PC-3 (cell line): Measurements from ENCODE around the gene HOXD10. TPM values are rescaled to one million over a fixed set of nuclear protein-coding genes. Genes with fewer than 3 reads are reported as not detected.

Source experiments
- ATAC-seq: fragments of 200-7000 bp; cut with Tn5 transposase; 2 replicates; pipeline ENCODE4 v1.9.1; 2020; ENCODE audit warnings: mild to moderate bottlenecking, moderate library complexity
- BruUV-seq: library from RNA; stranded (reverse); fragments of 400-500 nt; replicated peaks from 2 replicates; lab custom pipeline; 2021; lab: Mats Ljungman, UMichigan
- CTCF ChIA-PET: fragments of 300-600 bp; sonication (Branson Sonifier 250); formaldehyde crosslinking; loops from one replicate; lab custom pipeline; 2022; ENCODE audit warnings: antibody characterized with exemption; lab: Charles Lee
- POLR2A ChIA-PET: fragments of 300-600 bp; sonication (Branson Sonifier 250); formaldehyde crosslinking; loops from one replicate; lab custom pipeline; 2022; ENCODE audit warnings: antibody characterized with exemption; ENCODE audit not compliant: unreplicated experiment; lab: Charles Lee
- DNase-seq: peaks from one replicate; pipeline ENCODE4 v3.0.0-alpha.2; 2015
- H2AFZ ChIP-seq: fragments of 300-600 bp; sonication (generic); 2 replicates; pipeline ENCODE4 v1.6.0; 2016; ENCODE audit warnings: antibody characterized with exemption, low read length
- H3F3A ChIP-seq: fragments of 300-600 bp; sonication (generic); one replicate; pipeline ENCODE4 v1.6.0; 2017; ENCODE audit warnings: antibody characterized with exemption, low read length, control low read depth, mild to moderate bottlenecking; ENCODE audit not compliant: unreplicated experiment
- H3K27ac ChIP-seq: fragments of 300-600 bp; sonication (generic); 2 replicates; pipeline ENCODE4 v1.5.1; 2016; ENCODE audit warnings: mild to moderate bottlenecking, low read length
- H3K27me3 ChIP-seq: fragments of 300-600 bp; sonication (generic); 2 replicates; pipeline ENCODE4 v1.6.1; 2016; ENCODE audit warnings: low read length, mixed read lengths
- H3K36me3 ChIP-seq: fragments of 300-600 bp; sonication (generic); 2 replicates; pipeline ENCODE4 v1.6.1; 2016; ENCODE audit warnings: low read depth, mixed run types, low read length, mixed read lengths
- H3K4me1 ChIP-seq: fragments of 300-600 bp; sonication (generic); 2 replicates; pipeline ENCODE4 v1.5.1; 2016; ENCODE audit warnings: low read length; ENCODE audit not compliant: insufficient read depth
- H3K4me2 ChIP-seq: fragments of 300-600 bp; sonication (generic); 2 replicates; pipeline ENCODE4 v1.6.0; 2016; ENCODE audit warnings: low read length
- H3K4me3 ChIP-seq: fragments of 300-600 bp; sonication (generic); 2 replicates; pipeline ENCODE4 v1.5.1; 2016; ENCODE audit warnings: mild to moderate bottlenecking, low read length, mixed read lengths
- H3K79me2 ChIP-seq: fragments of 300-600 bp; sonication (generic); 2 replicates; pipeline ENCODE4 v1.6.1; 2017; ENCODE audit warnings: low read length, mixed read lengths
- H3K9ac ChIP-seq: fragments of 300-600 bp; sonication (generic); 2 replicates; pipeline ENCODE4 v1.6.0; 2016; ENCODE audit warnings: mild to moderate bottlenecking, low read length
- H3K9me2 ChIP-seq: fragments of 300-600 bp; sonication (generic); replicated peaks from 2 replicates; pipeline ENCODE4 v1.6.1; 2016; ENCODE audit warnings: mixed run types, low read length, mixed read lengths
- H3K9me3 ChIP-seq: fragments of 300-600 bp; sonication (generic); 2 replicates; pipeline ENCODE4 v1.6.1; 2016; ENCODE audit warnings: low read length, mixed read lengths
- H4K20me1 ChIP-seq: fragments of 300-600 bp; sonication (generic); 2 replicates; pipeline ENCODE4 v1.6.1; 2016; ENCODE audit warnings: low read length, mixed read lengths
- CTCF ChIP-seq: fragments of 300-600 bp; sonication (generic); conservative IDR thresholded peaks from 2 replicates; pipeline ENCODE4 v1.5.1; 2017; ENCODE audit warnings: antibody characterized with exemption, low read depth, mild to moderate bottlenecking, low read length
- EZH2 ChIP-seq: fragments of 300-600 bp; sonication (generic); IDR thresholded peaks from one replicate; pipeline ENCODE4 v1.6.1; 2017; ENCODE audit warnings: antibody characterized with exemption, mild to moderate bottlenecking, low read length; ENCODE audit not compliant: unreplicated experiment
- EZH2phosphoT487 ChIP-seq: fragments of 300-600 bp; sonication (generic); IDR thresholded peaks from 2 replicates; pipeline ENCODE4 v1.6.1; 2018; ENCODE audit warnings: mild to moderate bottlenecking, antibody characterized with exemption, low read length, borderline replicate concordance
- intact Hi-C: fragments of 100-400 bp; cut with micrococcal nuclease; formaldehyde crosslinking; loops from 2 replicates; pipeline ENCODE4 v1.9.0; 2023
- total RNA-seq: library from RNA; depleted of rRNA; stranded (reverse); fragments of >200 nt; gene quantifications from 2 replicates; pipeline ENCODE4 v1.2.3, GENCODE V29; 2014

Gene HOXD10
- total RNA-seq, 1 experiment from 2014 or later: not detected

DNA sequence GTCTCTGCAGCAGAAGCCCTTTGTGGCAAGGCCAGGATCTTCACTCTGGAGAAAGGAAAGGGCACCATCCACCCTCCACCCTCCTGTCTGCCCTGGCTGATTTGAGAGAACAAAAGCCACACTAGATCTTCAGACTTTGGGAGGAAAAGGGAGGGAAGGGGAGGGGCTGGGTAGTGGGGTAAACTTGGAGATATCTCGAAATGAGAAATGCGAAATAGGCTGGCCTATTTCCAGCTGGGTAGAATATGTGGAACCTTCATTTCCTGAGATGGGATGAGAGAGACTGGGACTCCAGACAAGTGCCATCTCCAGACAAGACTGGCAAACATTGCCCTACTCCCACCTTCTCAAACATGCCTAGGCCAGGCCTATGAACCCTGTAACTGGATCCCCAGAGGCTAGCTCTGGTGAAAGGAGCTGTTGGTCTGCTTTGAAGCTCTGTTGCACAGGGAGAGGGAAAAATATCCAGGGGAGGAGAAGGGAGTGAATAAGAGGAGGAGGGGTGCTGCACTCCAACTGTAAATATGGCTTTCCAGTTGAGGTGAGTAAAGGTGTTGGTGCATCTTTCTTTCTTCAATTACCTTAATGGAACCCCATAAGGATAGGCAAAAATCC, 15.3 kb upstream of the HOXD10 start:
- Histone ChIP-seq H4K20me1 (no peaks in the 10 kb centered on the region), H3K4me2 (no peak overlapping the region), H2AFZ (no peak overlapping the region), H3K27me3 (peaks cover 5% of the 10 kb centered on the region), H3K9me2 (no peaks in the 10 kb centered on the region), H3K36me3 (no peaks in the 10 kb centered on the region), H3F3A (no peaks in the 10 kb centered on the region), H3K9me3 (no peaks in the 10 kb centered on the region), H3K4me3 (no peak overlapping the region), H3K79me2 (no peaks in the 10 kb centered on the region), H3K9ac (no peak overlapping the region), H3K27ac (no peak overlapping the region), H3K4me1 (peaks cover 10% of the 10 kb centered on the region)
- no peak for ATAC-seq
- DNase-seq: no peak
- CTCF ChIA-PET: no interaction called here
- POLR2A ChIA-PET: no interaction called here
- TF ChIP-seq EZH2: no peak
- no peak for TF ChIP-seq EZH2phosphoT487
- TF ChIP-seq CTCF: no peak
- BruUV-seq: no TSS peak
- intact Hi-C loops: no loop called here

GRCh38 chr2:176101842-176102241, 14.7 kb upstream of the HOXD10 start:
- ChIA-PET CTCF (no interaction called here), POLR2A (no interaction called here)
- no peak for DNase-seq
- H3K27me3 ChIP-seq: peaks cover 10% of the 10 kb centered on the region
- H3K9me3 ChIP-seq: no peaks in the 10 kb centered on the region
- no peaks in the 10 kb centered on the region for H3K9me2 ChIP-seq
- H3K4me1 ChIP-seq: peaks cover 10% of the 10 kb centered on the region
- TF ChIP-seq EZH2phosphoT487 (no peak), CTCF (no peak), EZH2 (no peak)
- no peak overlapping the region for H2AFZ ChIP-seq
- no peak overlapping the region for H3K27ac ChIP-seq
- no peak overlapping the region for H3K4me2 ChIP-seq
- no peaks in the 10 kb centered on the region for H3K79me2 ChIP-seq
- H3K9ac ChIP-seq: no peak overlapping the region
- no peaks in the 10 kb centered on the region for H3K36me3 ChIP-seq
- ATAC-seq: no peak
- H3K4me3 ChIP-seq: no peak overlapping the region
- no peaks in the 10 kb centered on the region for H3F3A ChIP-seq
- BruUV-seq: no TSS peak
- H4K20me1 ChIP-seq: no peaks in the 10 kb centered on the region
- intact Hi-C loops: no loop called here

DNA sequence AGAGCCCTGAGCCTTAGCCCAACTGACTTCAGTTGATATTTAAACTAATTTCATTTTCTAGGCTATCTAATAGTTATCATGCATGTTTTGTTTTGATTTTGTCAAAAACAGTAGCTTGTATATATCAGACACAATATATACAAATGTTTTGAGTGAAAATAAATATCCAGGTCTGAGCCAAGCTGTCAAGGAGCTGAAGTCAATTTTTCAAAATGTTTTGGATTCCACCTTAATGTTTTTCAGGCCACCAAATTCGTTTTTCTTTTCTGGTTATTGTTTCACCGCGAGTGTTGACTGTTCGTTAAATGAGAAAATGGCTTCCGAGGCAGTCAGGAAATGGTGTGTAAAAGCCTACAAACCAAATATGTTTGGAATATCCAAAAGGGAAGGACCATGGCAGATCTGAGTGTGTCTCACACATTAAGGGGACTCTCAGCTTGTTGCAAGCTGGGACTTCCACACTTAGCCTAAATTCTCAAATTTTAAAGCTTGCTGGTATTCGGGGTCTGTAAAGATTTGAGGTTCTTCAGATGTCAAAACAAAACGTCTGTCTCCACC, 14.2 kb upstream of the HOXD10 start:
- Histone ChIP-seq H3K9me3 (no peaks in the 10 kb centered on the region), H3K27me3 (peaks cover 15% of the 10 kb centered on the region), H3K27ac (no peak overlapping the region), H3K4me3 (no peak overlapping the region), H4K20me1 (no peaks in the 10 kb centered on the region), H3K79me2 (no peaks in the 10 kb centered on the region), H3F3A (no peaks in the 10 kb centered on the region), H3K9me2 (no peaks in the 10 kb centered on the region), H2AFZ (no peak overlapping the region), H3K4me2 (no peak overlapping the region), H3K4me1 (peaks cover 15% of the 10 kb centered on the region), H3K36me3 (no peaks in the 10 kb centered on the region), H3K9ac (no peak overlapping the region)
- no TSS peak for BruUV-seq
- CTCF ChIA-PET: no interaction called here
- DNase-seq (no peak), ATAC-seq (no peak)
- intact Hi-C loops: no loop called here
- POLR2A ChIA-PET: no interaction called here
- TF ChIP-seq EZH2phosphoT487 (no peak), EZH2 (no peak), CTCF (no peak)
